Measurements from ENCODE around the gene PAFAH2.
"Not testable (repeated sequence)": the region's sequence is repeated elsewhere in the genome, so short reads cannot be mapped to it uniquely, and the experiment has no call there.

Gene PAFAH2

GRCh38 chr1:25985670-25986069 lies 12.2 kb downstream of the PAFAH2 start:
- no peak for DNase-seq (ENCODE audit: low read depth, low spot score)

GRCh38 chr1:25985171-25985570 lies 12.7 kb downstream of the PAFAH2 start:
- DNase-seq (ENCODE audit: low read depth, low spot score) = no peak

- no peak for DNase-seq (ENCODE audit: low read depth, low spot score)
Measured at GRCh38 chr1:25979210-25979609, 18.7 kb downstream of the PAFAH2 start.

- no peak for DNase-seq (ENCODE audit: low read depth, low spot score)
Measured at GRCh38 chr1:25978403-25978802, 19.5 kb downstream of the PAFAH2 start.

- DNase-seq (ENCODE audit: low read depth, low spot score) = no peak
Measured at GRCh38 chr1:25977801-25978200, 20.1 kb downstream of the PAFAH2 start.

GRCh38 chr1:25973610-25974321 lies 24.1 kb downstream of the PAFAH2 start:
- no peak for DNase-seq (ENCODE audit: low read depth, low spot score)

GRCh38 chr1:25971811-25972180 lies 26.1 kb downstream of the PAFAH2 start:
- DNase-seq (ENCODE audit: low read depth, low spot score) = no peak

- peak; percentile 13 for DNase-seq (ENCODE audit: low read depth, low spot score)
Measured at GRCh38 chr1:25971066-25971810, 26.6 kb downstream of the PAFAH2 start.

GRCh38 chr1:25967308-25967707 lies 30.6 kb downstream of the PAFAH2 start:
- no peak for DNase-seq (ENCODE audit: low read depth, low spot score)

GRCh38 chr1:25959611-25960010 lies 38.3 kb downstream of the PAFAH2 start:
- DNase-seq (ENCODE audit: low read depth, low spot score) = no peak

- no peak for DNase-seq (ENCODE audit: low read depth, low spot score)
Measured at GRCh38 chr1:25958465-25958864, 39.4 kb downstream of the PAFAH2 start.

GRCh38 chr1:25955553-25955952 lies 42.3 kb downstream of the PAFAH2 start:
- DNase-seq (ENCODE audit: low read depth, low spot score) = no peak

- no peak for DNase-seq (ENCODE audit: low read depth, low spot score)
Measured at GRCh38 chr1:25954282-25954938, 43.5 kb downstream of the PAFAH2 start.

GRCh38 chr1:25952841-25953401 lies 44.9 kb downstream of the PAFAH2 start:
- no peak for DNase-seq (ENCODE audit: low read depth, low spot score)

- no peak for DNase-seq (ENCODE audit: low read depth, low spot score)
Measured at GRCh38 chr1:25948641-25949040, 49.2 kb downstream of the PAFAH2 start.

- no peak for DNase-seq (ENCODE audit: low read depth, low spot score)
Measured at GRCh38 chr1:25947027-25947426, 50.8 kb downstream of the PAFAH2 start.

- no peak for DNase-seq (ENCODE audit: low read depth, low spot score)
Measured at GRCh38 chr1:25945761-25946160, 52.1 kb downstream of the PAFAH2 start.

GRCh38 chr1:25944986-25945385 lies 52.9 kb downstream of the PAFAH2 start:
- no peak for DNase-seq (ENCODE audit: low read depth, low spot score)

- DNase-seq (ENCODE audit: low read depth, low spot score) = not testable (repeated sequence)
Measured at GRCh38 chr1:25943511-25943910, 54.4 kb downstream of the PAFAH2 start.

GRCh38 chr1:25936947-25937346 lies 60.9 kb downstream of the PAFAH2 start:
- DNase-seq (ENCODE audit: low read depth, low spot score) = no peak

- no peak for DNase-seq (ENCODE audit: low read depth, low spot score)
Measured at GRCh38 chr1:25933479-25934365, 64.1 kb downstream of the PAFAH2 start.
